ENCODE measurements around the gene UNC93A. TPM values are rescaled to one million over a fixed set of nuclear protein-coding genes. Genes with fewer than 3 reads are reported as not detected.
"Not testable (repeated sequence)": the region's sequence is repeated elsewhere in the genome, so short reads cannot be mapped to it uniquely, and the experiment has no call there.

The UNC93A gene
- total RNA-seq, 8 experiments from 2014 or later: 0.24 to 0.25 TPM; not detected in 6

DNA sequence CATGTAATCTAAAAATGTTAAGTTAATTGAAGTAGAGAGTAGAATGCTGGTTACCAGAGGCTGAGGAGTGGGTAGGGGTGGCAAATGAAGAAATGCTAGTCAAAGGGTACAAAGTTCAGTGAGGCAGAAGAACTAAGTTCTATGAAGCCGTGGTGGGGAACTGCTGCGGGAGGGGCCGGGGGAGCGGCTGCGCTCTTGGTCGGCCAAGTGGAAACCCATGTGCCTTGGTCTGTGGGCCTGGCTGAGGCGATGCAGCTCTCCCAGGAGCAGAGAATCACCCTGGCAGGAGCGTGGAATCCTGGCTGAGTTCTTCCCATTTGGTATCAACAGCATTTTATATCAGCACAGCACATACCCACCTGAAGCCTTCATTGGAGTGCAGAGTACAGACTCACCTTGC, 56.1 kb downstream of the UNC93A start:
- ATAC-seq (replicated peaks in 6 of 8): no peak
- in situ Hi-C loops (cut with MboI; ENCODE audit: low pct_unique_long_range_greater_than_20kb in 2 of 9, low sequenced_read_pairs in 9 of 9, unreplicated experiment in 9 of 9): no loop called here
- Histone ChIP-seq H3K27ac (no peak overlapping the region), H3K4me1 (replicated peaks in 1 of 2) (peaks cover 27% of the 10 kb centered on the region in 2 donors), H3K4me3 (no peak overlapping the region)
- WGBS, 10 experiments: 0 to 100% (median 85%) methylated on average over 1 to 8 of the region's 8 CpGs; no CpG with 5 or more reads in 4 of the 10 experiments

DNA sequence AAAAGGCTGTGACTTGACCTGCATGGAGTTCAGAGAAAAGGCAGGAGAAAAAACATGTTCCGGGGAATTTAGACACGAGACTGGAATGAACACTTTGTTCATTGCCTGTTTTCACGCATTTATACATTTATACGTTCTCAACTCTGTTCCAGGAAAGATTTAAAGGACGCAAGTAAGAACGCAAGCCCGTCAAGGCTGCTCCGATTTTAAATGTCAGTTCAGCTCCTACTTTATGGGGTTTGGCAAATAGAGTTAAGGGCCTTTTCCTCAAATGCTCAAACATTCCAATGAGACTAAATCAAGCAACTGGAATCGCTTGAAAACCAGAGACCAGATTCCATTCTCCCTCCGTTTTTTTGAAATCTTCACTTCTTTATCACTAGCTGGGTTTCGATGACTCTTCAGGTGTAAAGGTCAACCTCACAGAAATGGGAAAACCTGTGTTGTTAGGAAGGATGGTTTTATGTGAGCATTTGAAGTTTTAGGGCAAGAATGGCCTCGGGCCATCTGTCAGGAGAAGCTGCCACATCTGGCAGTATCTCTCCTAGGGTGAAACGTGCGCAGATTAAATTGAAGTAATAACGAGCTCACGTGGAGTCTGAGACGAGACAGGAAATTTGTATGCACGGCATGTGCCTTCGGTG, 58.6 kb downstream of the UNC93A start:
- Histone ChIP-seq H3K4me1 (replicated peaks in 1 of 2) (peaks cover 18 to 22% of the 10 kb centered on the region in 2 donors), H3K27ac (no peak overlapping the region), H3K4me3 (no peak overlapping the region)
- peak in 3 of 8 experiments; percentile 5 to 18 (median 15) for ATAC-seq (replicated peaks in 6 of 8)
- WGBS, 10 experiments: 7 to 89% (median 67%) methylated on average over 7 to 16 of the region's 19 CpGs
- in situ Hi-C loops (cut with MboI; ENCODE audit: low pct_unique_long_range_greater_than_20kb in 2 of 9, low sequenced_read_pairs in 9 of 9, unreplicated experiment in 9 of 9): loop anchor here in 2 of 9 experiments (25.0 kb wide), 1 partner anchor 137 kb away; no protein-coding TSS in a partner anchor

GRCh38 chr6:167350275-167350696, 59.2 kb downstream of the UNC93A start:
- no peak for ATAC-seq (replicated peaks in 6 of 8)
- H3K27ac ChIP-seq: no peak overlapping the region
- WGBS, 10 experiments: 0 to 69% (median 56%) methylated on average over 5 to 9 of the region's 22 CpGs; no CpG with 5 or more reads in 5 of the 10 experiments
- in situ Hi-C loops (cut with MboI; ENCODE audit: low pct_unique_long_range_greater_than_20kb in 2 of 9, low sequenced_read_pairs in 9 of 9, unreplicated experiment in 9 of 9): loop anchor here in 2 of 9 experiments (25.0 kb wide), 1 partner anchor 138 kb away; no protein-coding TSS in a partner anchor
- no peak overlapping the region for H3K4me3 ChIP-seq
- H3K4me1 ChIP-seq (replicated peaks in 1 of 2): peaks cover 18 to 22% of the 10 kb centered on the region in 2 donors

DNA sequence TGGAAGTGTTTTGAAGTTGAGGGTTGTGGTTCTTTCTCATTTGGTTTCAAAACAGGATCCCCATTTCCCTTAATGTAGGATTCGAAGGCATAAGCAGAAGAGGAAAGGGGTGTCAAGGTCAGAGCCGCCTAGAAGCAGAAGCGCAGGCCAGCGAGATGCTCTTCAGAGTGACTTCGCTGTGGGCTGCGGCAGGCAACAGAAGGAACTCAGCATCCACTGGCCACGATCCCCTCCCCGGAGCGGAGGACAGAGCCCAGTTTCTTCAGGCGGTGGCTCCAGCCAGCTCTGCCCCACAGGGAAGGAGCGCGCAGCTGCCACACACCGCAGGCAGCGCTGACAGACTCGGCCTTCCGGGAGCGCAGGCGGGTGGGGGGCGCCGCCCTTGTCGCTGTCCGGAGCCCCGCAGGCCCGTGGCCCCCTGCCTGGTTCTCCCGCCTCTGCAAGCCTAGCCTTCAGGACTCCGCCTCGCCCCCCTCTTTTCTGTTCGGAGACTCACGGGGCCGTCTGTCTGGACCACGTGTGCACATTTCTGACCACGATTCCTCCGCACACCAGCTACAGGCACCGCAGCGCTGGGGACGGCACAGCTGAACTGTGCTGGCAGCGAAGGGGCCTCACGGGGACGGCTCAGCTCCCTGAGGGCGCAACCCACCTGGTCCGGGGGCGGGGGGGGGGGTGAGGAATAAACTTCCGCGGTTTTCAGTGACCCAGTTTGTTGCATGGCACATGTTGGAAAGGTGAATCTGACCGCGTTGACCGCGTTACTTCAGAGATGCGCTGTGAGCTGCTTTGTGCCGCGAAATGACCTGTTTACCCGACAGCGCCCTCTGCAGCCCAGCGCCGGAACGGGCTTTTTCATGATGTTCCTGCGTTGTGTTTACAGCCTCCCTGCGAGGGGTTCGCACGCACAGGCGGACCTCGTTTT, 59.9 kb downstream of the UNC93A start:
- in situ Hi-C loops (cut with MboI; ENCODE audit: low pct_unique_long_range_greater_than_20kb in 2 of 9, low sequenced_read_pairs in 9 of 9, unreplicated experiment in 9 of 9): loop anchor here in 2 of 9 experiments (25.0 kb wide), 1 partner anchor 139 kb away; no protein-coding TSS in a partner anchor
- ATAC-seq (replicated peaks in 6 of 8): peak; percentile 64 to 93 (median 90)
- WGBS, 10 experiments: 6 to 16% (median 11%) methylated on average over 4 to 17 of the region's 62 CpGs; no CpG with 5 or more reads in 6 of the 10 experiments
- peak overlapping the region; percentile 15 to 35 (median 22) for H3K4me3 ChIP-seq
- H3K27ac ChIP-seq: peak overlapping the region; percentile 32 to 62
- peaks cover 16 to 22% of the 10 kb centered on the region in 2 donors for H3K4me1 ChIP-seq (replicated peaks in 1 of 2)

GRCh38 chr6:167351656-167352345, 60.7 kb downstream of the UNC93A start:
- peaks cover 17 to 22% of the 10 kb centered on the region in 2 donors for H3K4me1 ChIP-seq (replicated peaks in 1 of 2)
- 7 to 83% (median 70%) methylated on average over 2 to 12 of the region's 13 CpGs; no CpG with 5 or more reads in 2 of the 10 experiments for WGBS, 10 experiments
- no peak overlapping the region for H3K27ac ChIP-seq
- H3K4me3 ChIP-seq: peak overlapping the region in 2 of 5 donors; percentile 33 to 35
- no peak for ATAC-seq (replicated peaks in 6 of 8)
- in situ Hi-C loops (cut with MboI; ENCODE audit: low pct_unique_long_range_greater_than_20kb in 2 of 9, low sequenced_read_pairs in 9 of 9, unreplicated experiment in 9 of 9): loop anchor here in 2 of 9 experiments (25.0 kb wide), 1 partner anchor 140 kb away; no protein-coding TSS in a partner anchor

- peak in 5 of 8 experiments; percentile 16 to 60 (median 35) for ATAC-seq (replicated peaks in 6 of 8)
- in situ Hi-C loops (cut with MboI; ENCODE audit: low pct_unique_long_range_greater_than_20kb in 2 of 9, low sequenced_read_pairs in 9 of 9, unreplicated experiment in 9 of 9): loop anchor here in 2 of 9 experiments (25.0 kb wide), 1 partner anchor 145 kb away; no protein-coding TSS in a partner anchor
- 38 to 100% (median 70%) methylated on average over 1 to 3 of the region's 3 CpGs; no CpG with 5 or more reads in 2 of the 10 experiments for WGBS, 10 experiments
- Histone ChIP-seq H3K4me3 (no peak overlapping the region), H3K4me1 (replicated peaks in 1 of 2) (peaks cover 9 to 10% of the 10 kb centered on the region in 2 donors), H3K27ac (no peak overlapping the region)
Measured at GRCh38 chr6:167356874-167357273, 65.8 kb downstream of the UNC93A start.

DNA sequence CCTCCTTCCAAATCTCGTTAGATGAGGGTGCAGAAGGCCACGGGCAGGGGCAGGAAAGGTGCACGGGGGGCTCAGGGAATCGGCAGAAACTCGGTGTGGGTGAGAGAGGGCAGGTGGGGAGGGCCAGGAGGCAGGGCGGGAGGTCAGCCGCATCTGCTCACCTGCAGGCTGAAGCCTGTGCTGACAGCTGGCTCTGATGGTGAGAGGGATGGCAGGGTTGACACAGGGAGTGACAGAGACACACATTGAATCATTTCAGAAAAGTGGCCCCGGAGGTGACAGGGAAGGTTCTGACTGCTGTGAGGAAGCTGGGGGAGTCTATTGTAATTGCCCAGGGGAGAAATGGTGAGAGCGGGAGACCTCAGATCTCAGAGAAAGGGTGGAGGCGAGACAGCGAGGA, 67.3 kb downstream of the UNC93A start:
- in situ Hi-C loops (cut with MboI; ENCODE audit: low pct_unique_long_range_greater_than_20kb in 2 of 9, low sequenced_read_pairs in 9 of 9, unreplicated experiment in 9 of 9): loop anchor here in 2 of 9 experiments (25.0 kb wide), 1 partner anchor 146 kb away; no protein-coding TSS in a partner anchor
- peaks cover 9 to 10% of the 10 kb centered on the region in 2 donors for H3K4me1 ChIP-seq (replicated peaks in 1 of 2)
- not testable (repeated sequence) for H3K4me3 ChIP-seq, H3K27ac ChIP-seq
- ATAC-seq (replicated peaks in 6 of 8): peak in 4 of 8 experiments; percentile 27 to 58 (median 44)
- no CpG with 5 or more reads among the region's 11 CpGs for WGBS, 10 experiments

- ATAC-seq (replicated peaks in 6 of 8): peak in 5 of 8 experiments; percentile 66 to 94 (median 83)
- in situ Hi-C loops (cut with MboI; ENCODE audit: low pct_unique_long_range_greater_than_20kb in 2 of 9, low sequenced_read_pairs in 9 of 9, unreplicated experiment in 9 of 9): loop anchor here in 2 of 9 experiments (25.0 kb wide), 1 partner anchor 149 kb away; no protein-coding TSS in a partner anchor
- peak overlapping the region; percentile 37 to 79 for H3K27ac ChIP-seq
- WGBS, 10 experiments: 33% methylated on average over 1 of the region's 1 CpG; no CpG with 5 or more reads in 9 of the 10 experiments
- H3K4me3 ChIP-seq: not testable (repeated sequence)
- peaks cover 9 to 10% of the 10 kb centered on the region in 2 donors for H3K4me1 ChIP-seq (replicated peaks in 1 of 2)
Measured at GRCh38 chr6:167361170-167361569, 70.1 kb downstream of the UNC93A start.

Other genes starting within 250 kb of the UNC93A start
- under 1 TPM in 3 of 8 experiments, not detected in 5; 0.08 to 0.28 (median 0.21) TPM for gene CCR6, start 168.2 kb upstream of the UNC93A start, total RNA-seq
- gene GPR31, start 133.3 kb upstream of the UNC93A start, total RNA-seq: under 1 TPM in 3 of 8 experiments, not detected in 5; 0.18 to 0.28 (median 0.25) TPM
- under 1 TPM in 6 of 8 experiments, not detected in 2; 0.14 to 0.75 (median 0.45) TPM for gene TTLL2, start 33.8 kb downstream of the UNC93A start, total RNA-seq